SU-DHL-6 (cell line): ENCODE data around the gene KMT5B.

ENCODE experiments used
- EZH2phosphoT487 ChIP-seq: fragments of 200-600 bp; sonication (generic), shearing (Covaris generic); conservative IDR thresholded peaks from 2 replicates; pipeline ENCODE4 v1.6.1; 2018; ENCODE audit warnings: mild to moderate bottlenecking, antibody characterized with exemption, low read length, moderate library complexity, mixed read lengths
- TF ChIP-seq, protein P1 (sequence below): fragments of 200-600 bp; sonication (generic); IDR thresholded peaks from one replicate; pipeline ENCODE4 v1.5.1; 2017; ENCODE audit warnings: antibody characterized with exemption, mild to moderate bottlenecking, low read length, moderate library complexity; ENCODE audit not compliant: insufficient read depth, poor library complexity, severe bottlenecking

DNA sequence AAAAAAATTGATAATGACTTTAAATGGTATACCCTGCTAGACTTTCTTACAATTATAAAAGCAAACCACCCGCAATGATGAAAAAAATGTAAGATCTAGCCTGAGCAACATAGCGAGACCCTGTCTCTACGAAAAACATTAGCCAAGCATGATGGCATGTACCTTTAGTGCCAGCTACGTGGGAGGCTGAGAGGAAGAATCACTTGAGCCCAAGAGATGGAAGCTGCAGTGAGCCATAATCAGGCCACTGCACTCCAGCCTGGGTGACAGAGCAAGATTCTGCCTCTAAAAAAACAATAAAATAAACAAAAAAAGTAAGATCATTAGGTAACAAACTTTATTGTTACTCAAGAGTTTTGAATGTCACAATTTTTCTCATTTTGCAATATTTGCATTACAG is 39.2 kb downstream of the KMT5B start:
- TF ChIP-seq, protein P1, sequence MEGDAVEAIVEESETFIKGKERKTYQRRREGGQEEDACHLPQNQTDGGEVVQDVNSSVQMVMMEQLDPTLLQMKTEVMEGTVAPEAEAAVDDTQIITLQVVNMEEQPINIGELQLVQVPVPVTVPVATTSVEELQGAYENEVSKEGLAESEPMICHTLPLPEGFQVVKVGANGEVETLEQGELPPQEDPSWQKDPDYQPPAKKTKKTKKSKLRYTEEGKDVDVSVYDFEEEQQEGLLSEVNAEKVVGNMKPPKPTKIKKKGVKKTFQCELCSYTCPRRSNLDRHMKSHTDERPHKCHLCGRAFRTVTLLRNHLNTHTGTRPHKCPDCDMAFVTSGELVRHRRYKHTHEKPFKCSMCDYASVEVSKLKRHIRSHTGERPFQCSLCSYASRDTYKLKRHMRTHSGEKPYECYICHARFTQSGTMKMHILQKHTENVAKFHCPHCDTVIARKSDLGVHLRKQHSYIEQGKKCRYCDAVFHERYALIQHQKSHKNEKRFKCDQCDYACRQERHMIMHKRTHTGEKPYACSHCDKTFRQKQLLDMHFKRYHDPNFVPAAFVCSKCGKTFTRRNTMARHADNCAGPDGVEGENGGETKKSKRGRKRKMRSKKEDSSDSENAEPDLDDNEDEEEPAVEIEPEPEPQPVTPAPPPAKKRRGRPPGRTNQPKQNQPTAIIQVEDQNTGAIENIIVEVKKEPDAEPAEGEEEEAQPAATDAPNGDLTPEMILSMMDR: no peak
- no peak for TF ChIP-seq EZH2phosphoT487
